HG03025 (cell line): ENCODE data around the gene CXorf66.
"Not testable (repeated sequence)": the region's sequence is repeated elsewhere in the genome, so short reads cannot be mapped to it uniquely, and the experiment has no call there.

Source experiments
- ATAC-seq: cut with Tn5 transposase; IDR thresholded peaks from one replicate; pipeline ENCODE4 v1.9.1; 2021; ENCODE audit warnings: mild to moderate bottlenecking, moderate library complexity; ENCODE audit not compliant: unreplicated experiment, low FRiP score

Gene CXorf66

GRCh38 chrX:139930401-139930800 is 34.9 kb downstream of the CXorf66 start:
- ATAC-seq, result no peak

GRCh38 chrX:139929876-139930275 is 35.4 kb downstream of the CXorf66 start:
- ATAC-seq, result no peak

GRCh38 chrX:139924696-139925095 is 40.6 kb downstream of the CXorf66 start:
- ATAC-seq, result no peak

GRCh38 chrX:139924069-139924695 is 41.1 kb downstream of the CXorf66 start:
- no peak for ATAC-seq

- not testable (repeated sequence) for ATAC-seq
Observed at GRCh38 chrX:139921142-139921541, 44.2 kb downstream of the CXorf66 start.

- no peak for ATAC-seq
Observed at GRCh38 chrX:139920316-139920715, 45.0 kb downstream of the CXorf66 start.

GRCh38 chrX:139914421-139914820 is 50.9 kb downstream of the CXorf66 start:
- ATAC-seq, result no peak

GRCh38 chrX:139909712-139910111 is 55.6 kb downstream of the CXorf66 start:
- ATAC-seq, result no peak

GRCh38 chrX:139907078-139907477 is 58.2 kb downstream of the CXorf66 start:
- no peak for ATAC-seq

GRCh38 chrX:139905743-139906142 is 59.6 kb downstream of the CXorf66 start:
- ATAC-seq, result no peak
